NCI-H774 (cell line): Measurements from ENCODE around the gene HBQ1.
"Not testable (repeated sequence)": the region's sequence is repeated elsewhere in the genome, so short reads cannot be mapped to it uniquely, and the experiment has no call there.

Source experiments
- DNase-seq: peaks from one replicate; lab custom pipeline; 2025; lab: John Stamatoyannopoulos, UW

HBQ1 gene

GRCh38 chr16:209359-209758 is 29.1 kb downstream of the HBQ1 start:
- not testable (repeated sequence) for DNase-seq

DNA sequence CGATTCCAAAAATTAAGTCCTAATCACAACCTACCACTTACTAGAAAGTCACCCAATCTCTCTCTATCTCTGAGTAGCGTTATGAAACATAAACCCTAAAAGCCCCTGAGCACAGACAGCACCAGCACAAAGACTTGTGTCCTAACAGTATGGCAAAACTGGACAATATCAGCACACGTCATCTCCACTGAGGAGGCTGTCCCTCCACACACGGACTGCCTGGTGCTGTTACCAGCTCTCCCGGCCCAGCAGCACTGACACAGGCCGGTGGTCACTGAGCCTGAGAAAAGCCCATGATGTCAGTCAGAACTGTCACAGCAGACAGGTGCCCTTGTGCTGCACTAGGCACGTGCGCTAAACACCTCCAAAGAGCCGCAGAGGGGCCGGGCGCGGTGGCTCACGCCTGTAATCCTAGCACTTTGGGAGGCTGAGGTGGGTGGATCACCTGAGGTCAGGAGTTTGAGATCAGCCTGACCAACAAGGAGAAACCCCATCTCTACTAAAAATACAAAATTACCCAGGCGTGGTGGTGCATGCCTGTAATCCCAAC is 31.4 kb downstream of the HBQ1 start:
- DNase-seq = not testable (repeated sequence)

GRCh38 chr16:212999-213398 is 32.7 kb downstream of the HBQ1 start:
- no peak for DNase-seq

DNA sequence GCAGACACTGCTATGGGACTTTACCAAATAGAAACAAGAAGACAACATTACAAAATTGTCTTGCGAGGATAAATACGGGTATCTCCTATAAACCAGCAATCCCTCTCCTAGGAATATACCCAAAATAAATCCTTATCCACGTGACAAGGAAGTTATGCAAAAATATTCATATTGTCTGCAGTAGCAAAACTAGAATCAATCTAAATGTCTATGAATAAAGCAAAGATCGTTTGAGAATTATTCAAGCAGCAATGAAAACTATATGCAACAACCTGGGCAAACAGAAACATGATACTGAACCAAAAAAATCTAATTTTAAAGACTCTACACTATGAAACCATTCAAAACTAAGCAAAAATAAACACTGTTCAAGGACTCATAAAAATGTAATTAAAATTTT is 39.8 kb downstream of the HBQ1 start:
- DNase-seq = no peak

GRCh38 chr16:228151-228851 is 48.0 kb downstream of the HBQ1 start:
- no peak for DNase-seq

DNA sequence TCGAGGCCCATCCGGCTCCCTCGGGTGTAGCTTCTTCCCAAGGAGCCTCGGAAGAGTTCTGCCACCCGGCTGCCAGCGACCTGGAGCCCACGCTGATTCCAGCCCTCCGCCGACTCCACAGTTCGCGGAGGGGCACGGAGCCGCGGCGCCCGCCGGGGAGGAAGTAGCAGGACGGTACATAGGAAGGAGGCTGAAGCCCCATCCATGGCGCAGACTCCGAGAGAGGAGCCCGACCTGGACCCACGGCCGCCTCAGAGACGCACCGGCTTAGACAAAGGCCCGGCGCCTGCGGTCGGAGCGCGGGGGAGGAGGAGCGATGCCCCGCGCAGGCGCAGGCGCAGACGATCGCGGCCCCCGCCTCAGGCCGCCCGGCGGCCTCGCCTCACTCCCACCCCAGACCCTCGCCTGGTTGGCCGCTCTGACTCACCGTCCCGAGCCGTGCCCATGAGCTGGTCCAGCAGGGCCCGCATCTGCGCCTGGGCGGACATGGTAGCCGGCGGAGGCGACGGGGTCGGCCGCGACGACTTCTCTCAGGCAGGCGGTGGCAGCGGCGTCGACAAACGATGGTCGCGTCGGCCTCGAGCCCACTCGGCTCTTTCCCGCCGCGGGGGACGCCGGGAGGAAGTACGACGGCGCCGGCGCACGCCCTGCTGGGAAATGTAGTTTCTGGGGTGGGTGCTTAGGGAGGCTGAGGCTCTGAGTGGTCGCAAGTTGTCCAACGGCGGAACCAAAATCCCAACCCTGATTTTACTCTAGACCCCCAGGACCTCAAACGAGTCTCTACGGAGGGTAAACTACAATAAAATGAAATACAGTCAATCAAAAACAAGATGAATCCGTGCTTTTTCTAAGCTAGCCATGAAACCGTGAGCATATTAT is 48.8 kb downstream of the HBQ1 start, which contains the start of gene LUC7L:
Gene LUC7L, minus strand, starts transcription at position 598 of the 879 bp plus-strand sequence. Its CDS starts 110 bp downstream, at position 488.
- peak; percentile 73 for DNase-seq

- DNase-seq = no peak
These were observed 49.5 kb downstream of the HBQ1 start for GRCh38 chr16:229731-230281.

DNA sequence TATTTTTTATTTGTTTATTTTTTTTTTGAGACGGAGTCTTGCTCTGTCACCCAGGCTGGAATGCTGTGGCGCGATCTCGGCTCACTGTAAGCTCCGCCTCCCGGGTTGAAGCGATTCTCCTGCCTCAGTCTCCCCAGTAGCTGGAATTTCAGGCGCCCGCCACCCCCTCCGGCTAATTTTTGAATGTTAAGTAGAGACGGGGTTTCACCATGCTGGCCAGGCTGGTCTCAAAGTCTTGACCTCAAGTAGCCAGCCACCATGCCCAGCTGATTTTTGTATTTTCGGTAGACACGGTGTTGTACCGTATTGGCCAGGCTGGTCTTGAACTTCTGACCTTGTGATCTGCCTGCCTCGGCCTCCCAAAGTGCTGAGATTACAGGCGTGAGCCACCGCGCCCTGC is 50.1 kb downstream of the HBQ1 start:
- not testable (repeated sequence) for DNase-seq
